OCI-LY7 (cell line): Measurements from ENCODE around the gene CADM2. TPM values are rescaled to one million over a fixed set of nuclear protein-coding genes. Genes with fewer than 3 reads are reported as not detected.

ENCODE experiments used
- BruUV-seq: library from RNA; stranded (reverse); fragments of 400-500 nt; replicated peaks from 2 replicates; lab custom pipeline; 2021; lab: Mats Ljungman, UMichigan
- CTCF ChIA-PET: fragments of 300-600 bp; sonication (Branson Sonifier 250); formaldehyde crosslinking; loops from one replicate; lab custom pipeline; 2022; ENCODE audit warnings: antibody characterized with exemption; ENCODE audit not compliant: unreplicated experiment; lab: Charles Lee
- POLR2A ChIA-PET: fragments of 300-600 bp; sonication (Branson Sonifier 250); formaldehyde crosslinking; loops from one replicate; lab custom pipeline; 2022; ENCODE audit warnings: antibody characterized with exemption; lab: Charles Lee
- DNase-seq: peaks from one replicate; pipeline ENCODE4 v3.0.0-alpha.2; 2015; ENCODE audit warnings: low spot score
- H2AFZ ChIP-seq: fragments of 200-600 bp; sonication (generic), shearing (Covaris generic); 2 replicates; pipeline ENCODE4 v1.6.1; 2014; ENCODE audit warnings: mild to moderate bottlenecking, antibody characterized with exemption, low read length, moderate library complexity
- H3K27ac ChIP-seq: fragments of 200-600 bp; sonication (generic); 2 replicates; pipeline ENCODE4 v1.5.1; 2014; ENCODE audit warnings: mixed run types, low read depth, mild to moderate bottlenecking, moderate library complexity, low read length, inconsistent platforms; ENCODE audit not compliant: poor library complexity, severe bottlenecking
- H3K36me3 ChIP-seq: fragments of 200-600 bp; sonication (generic); 2 replicates; pipeline ENCODE4 v1.6.1; 2014; ENCODE audit warnings: mild to moderate bottlenecking, antibody characterized with exemption, low read length, moderate library complexity, mixed read lengths; ENCODE audit not compliant: insufficient read depth
- H3K4me1 ChIP-seq: fragments of 200-600 bp; sonication (generic); 2 replicates; pipeline ENCODE4 v1.5.1; 2014; ENCODE audit warnings: mild to moderate bottlenecking, low read length; ENCODE audit not compliant: insufficient read depth, poor library complexity, severe bottlenecking
- H3K4me2 ChIP-seq: fragments of 200-600 bp; sonication (generic); 2 replicates; pipeline ENCODE4 v1.6.1; 2014; ENCODE audit warnings: mild to moderate bottlenecking, low read length
- H3K4me3 ChIP-seq: fragments of 200-600 bp; sonication (generic); 2 replicates; pipeline ENCODE4 v1.5.1; 2014; ENCODE audit warnings: mild to moderate bottlenecking, low read depth, low read length; ENCODE audit not compliant: poor library complexity, severe bottlenecking
- H3K79me2 ChIP-seq: fragments of 200-600 bp; sonication (generic); 2 replicates; pipeline ENCODE4 v1.6.1; 2016; ENCODE audit warnings: low read depth, mild to moderate bottlenecking, low read length, moderate library complexity, mixed read lengths; ENCODE audit not compliant: insufficient read depth
- H3K9me2 ChIP-seq: fragments of 200-600 bp; sonication (generic); 2 replicates; pipeline ENCODE4 v1.6.1; 2016; ENCODE audit warnings: mild to moderate bottlenecking, low read length, mixed read lengths; ENCODE audit not compliant: insufficient read depth
- H3K9me3 ChIP-seq: fragments of 200-600 bp; sonication (generic); 2 replicates; pipeline ENCODE4 v1.6.1; 2014; ENCODE audit warnings: mild to moderate bottlenecking, mixed run types, low read length, mixed read lengths
- H4K20me1 ChIP-seq: fragments of 200-600 bp; sonication (generic); 2 replicates; pipeline ENCODE4 v1.6.1; 2014; ENCODE audit warnings: mild to moderate bottlenecking, antibody characterized with exemption, low read length, moderate library complexity, mixed read lengths; ENCODE audit not compliant: insufficient read depth
- EZH2phosphoT487 ChIP-seq: fragments of 200-600 bp; sonication (generic); IDR thresholded peaks from 2 replicates; pipeline ENCODE4 v1.6.1; 2018; ENCODE audit warnings: low read depth, borderline replicate concordance, mild to moderate bottlenecking, mixed run types, antibody characterized with exemption, low read length, moderate library complexity, mixed read lengths
- intact Hi-C: fragments of 100-400 bp; cut with micrococcal nuclease; formaldehyde crosslinking; loops from one replicate; pipeline ENCODE4 v1.10.0; 2022; ENCODE audit not compliant: unreplicated experiment
- total RNA-seq, 2 experiments: library from RNA; depleted of rRNA in 1 of 2; stranded (reverse); fragments of >200 nt in 1 of 2; shearing (Covaris generic) in 1 of 2; gene quantifications; 2 replicates each; pipeline ENCODE4 v1.2.3, GENCODE V29; 2014 to 2022
- TF ChIP-seq, protein P1 (sequence below): fragments of 200-600 bp; sonication (generic); conservative IDR thresholded peaks from 2 replicates; pipeline ENCODE4 v1.5.1; 2014; ENCODE audit warnings: mild to moderate bottlenecking, antibody characterized with exemption, low read length, moderate library complexity, mixed read lengths

The CADM2 gene
- total RNA-seq, 2 experiments from 2014 or later, result not detected

DNA sequence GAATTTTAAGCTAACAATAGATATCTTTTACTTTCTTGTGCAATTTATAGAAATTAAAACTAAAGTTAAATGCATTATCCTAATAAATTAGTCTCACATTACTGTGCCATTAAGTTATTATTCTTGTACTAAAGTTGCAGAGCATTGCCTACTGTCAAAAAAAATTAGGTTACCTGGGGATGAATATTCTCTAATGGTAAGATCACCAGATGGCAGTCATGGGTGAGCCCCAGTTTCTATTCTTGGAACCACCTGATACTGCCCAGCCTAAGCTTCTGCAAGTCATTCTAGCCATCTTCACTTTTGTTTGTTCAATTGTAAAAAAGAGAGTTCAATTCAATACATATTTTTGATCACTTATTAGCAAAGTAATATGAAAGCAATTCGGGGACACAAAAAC, 213.2 kb downstream of the CADM2 start:
- no peak overlapping the region for H3K4me3 ChIP-seq
- H3K79me2 ChIP-seq, result no peaks in the 10 kb centered on the region
- POLR2A ChIA-PET, result interaction anchor here (0.6 kb wide), 1 partner anchor 33 kb away, joined by 3 read pairs; no protein-coding TSS in a partner anchor
- no peaks in the 10 kb centered on the region for H3K9me3 ChIP-seq
- intact Hi-C loops, result no loop called here
- no TSS peak for BruUV-seq
- DNase-seq, result no peak
- H4K20me1 ChIP-seq, result no peaks in the 10 kb centered on the region
- CTCF ChIA-PET, result no interaction called here
- H3K27ac ChIP-seq, result no peak overlapping the region
- no peaks in the 10 kb centered on the region for H3K9me2 ChIP-seq
- no peaks in the 10 kb centered on the region for H3K36me3 ChIP-seq
- no peak overlapping the region for H3K4me2 ChIP-seq
- TF ChIP-seq, protein P1, sequence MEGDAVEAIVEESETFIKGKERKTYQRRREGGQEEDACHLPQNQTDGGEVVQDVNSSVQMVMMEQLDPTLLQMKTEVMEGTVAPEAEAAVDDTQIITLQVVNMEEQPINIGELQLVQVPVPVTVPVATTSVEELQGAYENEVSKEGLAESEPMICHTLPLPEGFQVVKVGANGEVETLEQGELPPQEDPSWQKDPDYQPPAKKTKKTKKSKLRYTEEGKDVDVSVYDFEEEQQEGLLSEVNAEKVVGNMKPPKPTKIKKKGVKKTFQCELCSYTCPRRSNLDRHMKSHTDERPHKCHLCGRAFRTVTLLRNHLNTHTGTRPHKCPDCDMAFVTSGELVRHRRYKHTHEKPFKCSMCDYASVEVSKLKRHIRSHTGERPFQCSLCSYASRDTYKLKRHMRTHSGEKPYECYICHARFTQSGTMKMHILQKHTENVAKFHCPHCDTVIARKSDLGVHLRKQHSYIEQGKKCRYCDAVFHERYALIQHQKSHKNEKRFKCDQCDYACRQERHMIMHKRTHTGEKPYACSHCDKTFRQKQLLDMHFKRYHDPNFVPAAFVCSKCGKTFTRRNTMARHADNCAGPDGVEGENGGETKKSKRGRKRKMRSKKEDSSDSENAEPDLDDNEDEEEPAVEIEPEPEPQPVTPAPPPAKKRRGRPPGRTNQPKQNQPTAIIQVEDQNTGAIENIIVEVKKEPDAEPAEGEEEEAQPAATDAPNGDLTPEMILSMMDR, result no peak
- TF ChIP-seq EZH2phosphoT487, result no peak
- H3K4me1 ChIP-seq, result no peaks in the 10 kb centered on the region
- no peak overlapping the region for H2AFZ ChIP-seq

DNA sequence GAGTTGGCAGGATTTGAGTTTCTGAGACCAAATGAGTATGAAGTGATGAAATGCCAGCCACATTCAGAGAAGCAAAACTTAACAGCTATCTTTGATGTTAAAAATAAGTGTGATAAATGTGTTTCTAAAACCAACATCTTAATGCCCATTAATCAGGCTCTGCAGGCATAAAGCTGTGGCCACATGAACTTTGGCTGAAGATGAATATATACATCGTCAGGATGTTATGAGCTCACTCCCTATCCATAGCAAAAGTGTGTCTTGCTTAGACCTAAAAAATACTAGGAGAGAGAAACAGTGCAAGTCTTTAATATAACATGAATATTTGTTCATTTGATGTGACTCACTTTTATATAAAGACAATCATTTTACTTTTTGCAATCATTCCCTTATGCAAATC, 218.0 kb downstream of the CADM2 start:
- H3K4me2 ChIP-seq, result no peak overlapping the region
- POLR2A ChIA-PET, result no interaction called here
- 0 out of 2 replicates have a peak, but pooled peaks cover 4% of the 10 kb centered on the region for H3K9me3 ChIP-seq
- no peaks in the 10 kb centered on the region for H3K4me1 ChIP-seq
- BruUV-seq, result no TSS peak
- no peak overlapping the region for H3K4me3 ChIP-seq
- CTCF ChIA-PET, result no interaction called here
- TF ChIP-seq, protein P1, result no peak
- TF ChIP-seq EZH2phosphoT487, result no peak
- no peaks in the 10 kb centered on the region for H3K9me2 ChIP-seq
- H3K27ac ChIP-seq, result no peak overlapping the region
- no peaks in the 10 kb centered on the region for H3K36me3 ChIP-seq
- H2AFZ ChIP-seq, result no peak overlapping the region
- no peaks in the 10 kb centered on the region for H3K79me2 ChIP-seq
- DNase-seq, result no peak
- no peaks in the 10 kb centered on the region for H4K20me1 ChIP-seq
- intact Hi-C loops, result no loop called here

DNA sequence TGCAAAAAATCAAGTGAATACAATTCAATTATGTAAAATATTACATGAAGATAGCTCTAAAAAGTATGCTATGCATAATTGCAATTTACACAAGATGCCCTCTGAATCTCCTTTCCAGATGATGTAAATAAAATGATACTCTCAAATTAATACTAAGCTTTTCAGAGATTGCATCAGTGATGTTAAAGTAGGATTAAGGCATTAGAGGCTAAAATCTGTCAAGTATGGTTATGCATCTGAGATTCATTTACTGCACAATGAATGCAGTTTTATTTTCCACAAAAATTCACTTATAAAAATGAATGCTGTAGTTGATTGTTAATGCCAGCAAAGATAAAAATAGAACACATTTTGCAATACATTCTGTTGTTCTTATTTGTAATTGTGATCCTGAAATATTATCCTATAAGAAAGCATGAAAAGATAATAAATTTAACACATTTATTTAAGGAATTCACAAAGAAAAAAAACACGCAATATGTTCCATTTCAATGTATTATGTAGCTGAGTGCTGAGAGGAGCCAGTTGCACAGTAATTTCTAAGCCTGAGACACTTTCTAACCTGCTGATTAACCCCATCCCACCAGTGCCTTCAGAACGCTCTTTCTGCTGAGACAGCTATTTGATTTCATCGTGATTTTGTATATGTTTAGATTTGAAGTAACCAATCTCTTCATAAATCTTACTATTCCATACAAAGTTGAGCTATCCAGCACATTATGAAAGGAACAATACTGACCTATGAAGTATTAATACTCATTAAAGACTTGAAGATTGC, 224.4 kb downstream of the CADM2 start:
- no peak for DNase-seq
- H4K20me1 ChIP-seq, result no peaks in the 10 kb centered on the region
- ChIA-PET CTCF (no interaction called here), POLR2A (interaction anchor here (0.6 to 1.1 kb wide), 2 partner anchors 21 to 73 kb away, joined by 3 to 4 read pairs; no protein-coding TSS in a partner anchor)
- no peaks in the 10 kb centered on the region for H3K79me2 ChIP-seq
- no peaks in the 10 kb centered on the region for H3K4me1 ChIP-seq
- no peak overlapping the region for H3K27ac ChIP-seq
- H2AFZ ChIP-seq, result no peak overlapping the region
- no peak overlapping the region for H3K4me2 ChIP-seq
- H3K4me3 ChIP-seq, result no peak overlapping the region
- intact Hi-C loops, result no loop called here
- TF ChIP-seq, protein P1, result no peak
- TF ChIP-seq EZH2phosphoT487, result no peak
- H3K9me3 ChIP-seq, result 0 out of 2 replicates have a peak, but pooled peaks cover 4% of the 10 kb centered on the region
- H3K9me2 ChIP-seq, result no peaks in the 10 kb centered on the region
- H3K36me3 ChIP-seq, result no peaks in the 10 kb centered on the region
- BruUV-seq, result no TSS peak
